ENCODE results near the gene CHTF18.
"Not testable (repeated sequence)": the region's sequence is repeated elsewhere in the genome, so short reads cannot be mapped to it uniquely, and the experiment has no call there.

CHTF18 gene

DNA sequence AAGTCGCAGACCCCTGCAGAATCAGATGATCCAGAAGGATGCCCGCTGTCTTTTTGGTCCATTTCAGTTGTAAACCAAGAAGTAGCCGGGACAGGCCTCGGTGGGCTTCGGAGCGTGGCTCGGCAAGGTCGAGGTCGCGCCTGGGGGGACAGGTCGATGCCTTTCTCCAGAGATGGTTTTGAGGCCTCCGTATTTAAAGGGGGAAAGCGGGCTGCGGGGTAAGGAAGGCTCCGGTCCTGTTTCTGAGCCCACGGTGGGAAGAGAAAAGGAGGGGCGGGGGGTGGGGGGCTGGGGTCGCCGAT, 19.6 kb downstream of the CHTF18 start:
- no peak for DNase-seq (ENCODE audit: low read depth)

DNA sequence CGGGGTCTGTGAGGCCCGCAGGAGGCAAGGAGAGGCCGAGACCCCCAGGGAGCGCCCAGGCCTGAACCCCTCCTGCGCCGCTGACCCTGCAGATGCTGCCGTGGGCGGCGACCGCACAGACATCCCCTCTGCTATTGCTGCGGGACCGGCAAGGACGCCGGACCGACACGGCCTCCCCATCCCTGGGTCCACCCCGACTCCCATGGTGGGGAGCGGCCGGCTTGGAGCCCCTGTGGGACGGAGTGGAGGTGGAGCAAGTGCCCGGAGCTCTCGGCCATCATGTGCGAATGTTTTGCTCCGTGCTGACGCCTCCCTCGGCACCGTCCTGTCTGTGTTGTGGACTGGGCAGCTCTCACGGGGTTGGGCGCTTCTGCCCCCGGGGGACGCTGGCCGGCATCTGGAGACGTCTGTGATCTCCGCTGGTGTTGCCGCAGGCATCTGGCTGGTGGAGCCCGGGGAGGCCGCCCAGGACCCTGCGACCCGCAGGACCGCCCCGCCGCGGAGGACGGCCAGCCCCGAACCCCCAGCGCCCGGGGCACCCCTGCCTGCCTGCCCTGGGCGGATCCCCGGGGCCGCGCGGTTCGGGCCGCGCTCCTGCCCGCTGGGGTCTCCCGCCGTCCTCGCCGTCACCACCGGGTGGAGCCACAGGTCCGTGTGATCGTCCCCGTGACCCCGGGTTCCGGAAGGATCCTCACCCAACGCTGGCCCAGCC, 24.9 kb downstream of the CHTF18 start:
- peak; percentile 24 for DNase-seq (ENCODE audit: low read depth)

DNA sequence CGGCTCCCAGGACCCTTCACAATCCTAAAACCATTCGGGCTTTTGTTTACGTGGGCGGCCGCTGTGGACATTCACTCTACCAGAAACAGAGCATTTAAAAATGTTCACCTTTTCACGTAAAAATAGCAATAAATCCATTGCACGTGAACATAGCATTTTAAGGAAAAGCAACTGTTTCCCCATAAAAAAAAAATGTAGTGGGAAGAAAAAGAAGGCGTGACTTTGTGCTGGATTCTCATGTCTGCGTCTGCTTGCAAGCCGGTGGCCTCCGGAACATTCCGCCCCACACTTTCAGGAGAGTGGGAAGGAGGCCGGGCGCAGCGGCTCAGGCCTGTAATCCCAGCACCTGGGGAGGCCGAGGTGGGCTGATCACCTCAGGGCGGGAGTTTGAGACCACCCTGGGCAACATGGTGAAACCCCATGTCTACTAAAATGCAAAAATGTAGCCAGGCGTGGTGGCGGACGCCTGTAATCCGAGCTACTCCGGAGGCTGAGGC, 25.5 kb downstream of the CHTF18 start:
- DNase-seq (ENCODE audit: low read depth): no peak

DNA sequence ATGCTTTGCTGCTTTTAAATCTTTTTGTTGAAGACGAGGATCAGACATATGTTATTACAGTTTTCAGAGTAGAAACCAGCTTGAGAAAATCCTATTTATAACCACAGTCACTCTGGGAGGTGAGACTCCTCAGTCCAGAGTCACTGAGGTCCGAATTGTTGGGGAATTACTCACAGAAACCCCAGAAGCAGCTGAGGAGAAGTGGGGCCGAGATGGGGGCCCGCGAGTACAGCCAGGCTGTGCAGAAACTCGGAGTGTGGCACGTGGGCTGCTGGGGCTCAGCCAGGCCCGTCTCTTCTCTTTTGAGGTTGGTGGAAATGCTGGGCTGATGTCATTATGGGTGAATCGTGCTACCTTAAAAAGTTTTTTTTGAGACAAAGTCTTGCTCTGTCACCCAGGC, 26.6 kb downstream of the CHTF18 start:
- DNase-seq (ENCODE audit: low read depth): no peak

DNA sequence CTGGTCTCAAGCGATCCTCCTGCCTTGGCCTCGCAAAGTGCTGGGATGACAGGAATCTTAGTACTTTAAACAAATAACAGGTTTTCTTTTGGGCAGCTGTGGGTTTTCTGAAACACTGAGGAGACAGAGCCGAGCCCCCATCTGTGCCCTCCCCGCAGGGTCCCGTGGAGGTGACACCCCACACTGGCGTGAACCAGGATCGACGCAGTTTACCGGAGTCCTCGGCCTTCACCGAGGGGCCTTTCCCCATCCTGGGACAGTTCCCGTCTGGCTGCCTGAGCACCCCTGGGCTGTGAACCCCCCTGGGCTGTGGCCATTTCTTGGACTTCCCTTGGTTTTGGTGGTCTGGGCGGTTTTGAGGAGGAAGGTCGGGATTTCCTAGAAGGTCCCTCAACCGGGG, 27.4 kb downstream of the CHTF18 start:
- no peak for DNase-seq (ENCODE audit: low read depth)

DNA sequence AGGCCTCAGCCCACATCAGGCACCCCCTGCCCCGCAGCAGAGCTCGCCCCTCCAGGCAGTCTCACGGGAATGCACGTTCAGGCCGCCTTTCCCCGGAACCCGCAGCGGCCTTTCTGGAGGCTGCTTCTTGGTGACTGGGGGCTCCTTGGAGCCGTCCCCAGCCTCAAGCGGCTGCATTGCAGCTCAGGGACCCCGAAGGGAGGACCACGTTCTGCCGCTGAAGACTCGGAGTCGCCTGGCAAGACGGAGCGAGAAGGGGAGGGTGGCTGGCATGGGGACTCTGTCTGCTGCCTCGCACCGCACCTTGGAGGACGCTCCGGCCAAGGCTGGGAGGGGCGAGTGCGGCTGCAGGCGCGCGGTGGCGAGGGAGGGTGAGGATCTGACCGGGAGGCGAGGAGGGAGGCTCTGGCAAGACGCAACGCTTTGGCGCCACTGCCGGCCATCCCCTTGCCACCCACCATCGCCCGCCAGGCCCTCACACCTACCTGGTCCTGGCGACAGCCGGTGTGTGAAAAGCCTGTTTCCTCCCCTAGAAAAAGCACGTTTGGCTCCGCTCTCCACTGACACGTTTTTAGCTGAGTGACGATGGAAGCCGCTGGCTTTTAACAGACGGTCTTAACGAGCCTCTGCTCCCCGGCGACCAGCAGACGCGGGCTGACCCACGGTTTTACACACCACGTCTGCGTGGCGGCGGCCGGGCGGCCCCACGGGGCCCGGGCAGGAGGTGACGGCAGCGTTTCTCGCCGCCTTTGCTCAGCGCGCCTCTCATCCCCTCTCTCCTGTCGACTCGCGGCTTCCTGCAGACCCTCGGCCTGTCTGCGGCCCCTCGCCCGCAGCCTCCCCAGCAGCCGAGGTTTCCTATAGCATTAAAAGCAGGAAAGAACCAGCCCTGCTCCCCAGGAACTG, 28.8 kb downstream of the CHTF18 start:
- DNase-seq (ENCODE audit: low read depth): no peak

DNA sequence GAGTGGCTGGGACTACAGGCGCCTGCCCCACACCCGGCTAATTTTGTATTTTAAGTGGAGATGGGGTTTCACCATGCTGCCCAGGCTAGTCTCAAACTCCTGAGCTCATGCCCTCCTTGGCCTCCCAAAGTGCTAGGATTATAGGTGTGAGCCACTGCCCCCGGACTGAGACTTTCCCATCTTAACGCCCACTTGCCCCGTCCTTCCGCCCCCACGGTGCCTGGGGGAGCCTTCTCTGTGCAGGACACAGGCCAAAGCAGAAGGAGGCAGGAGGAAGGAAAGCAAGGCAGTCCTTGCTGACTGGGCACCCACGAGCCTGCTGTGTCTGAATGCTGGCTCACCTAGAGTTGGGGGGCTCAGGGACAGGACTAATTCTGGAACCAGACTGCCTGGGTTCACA, 29.7 kb downstream of the CHTF18 start:
- no peak for DNase-seq (ENCODE audit: low read depth)

DNA sequence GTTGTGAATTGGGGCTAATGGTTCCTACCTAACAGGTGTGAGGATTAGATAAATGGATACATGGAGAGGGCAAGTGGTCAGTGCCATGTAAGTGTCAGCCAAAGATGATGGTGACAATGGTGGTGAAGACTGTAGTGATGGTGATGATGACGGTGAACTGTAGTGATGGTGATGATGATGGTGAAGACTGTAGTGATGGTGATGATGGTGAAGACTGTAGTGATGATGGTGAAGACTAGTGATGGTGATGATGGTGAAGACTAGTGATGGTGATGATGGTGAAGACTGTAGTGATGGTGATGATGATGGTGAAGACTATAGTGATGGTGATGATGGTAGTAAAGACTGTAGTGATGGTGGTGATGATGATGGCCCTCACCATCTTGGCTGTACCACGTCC, 30.2 kb downstream of the CHTF18 start:
- DNase-seq (ENCODE audit: low read depth): no peak

DNA sequence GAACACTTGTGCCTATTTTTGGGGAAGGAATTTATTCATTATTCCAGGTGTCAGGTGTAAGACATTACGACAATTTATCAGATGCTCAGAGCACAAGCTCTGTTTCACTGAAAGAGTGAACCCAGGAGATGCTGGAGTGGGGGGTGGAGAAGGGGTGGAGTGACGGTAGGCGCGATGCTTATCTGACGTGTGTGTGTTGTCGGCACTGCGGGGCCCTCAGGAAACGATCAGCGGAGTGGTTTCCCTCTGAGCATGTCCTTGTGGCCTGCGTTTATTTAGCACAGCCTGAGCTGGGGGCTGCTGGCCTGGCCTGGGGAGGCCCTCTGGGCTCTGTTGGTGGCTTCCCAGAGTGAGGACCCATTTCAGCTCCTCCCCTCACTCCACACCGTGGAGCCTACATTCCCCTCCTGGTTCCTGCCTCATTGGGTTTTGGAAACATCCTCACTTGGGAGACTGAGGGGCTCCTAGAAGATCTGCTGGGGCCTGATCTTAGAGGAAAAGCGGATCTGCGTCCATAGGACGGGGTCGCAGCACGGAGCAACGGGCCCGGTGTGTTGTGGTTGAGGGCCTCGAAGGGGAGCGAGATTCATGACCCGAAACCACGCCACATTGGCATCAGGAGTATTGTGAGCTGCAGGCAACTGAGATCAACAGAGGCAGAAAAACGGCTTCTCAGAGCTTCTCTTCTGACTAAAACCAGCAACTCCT, 31.1 kb downstream of the CHTF18 start:
- no peak for DNase-seq (ENCODE audit: low read depth)

DNA sequence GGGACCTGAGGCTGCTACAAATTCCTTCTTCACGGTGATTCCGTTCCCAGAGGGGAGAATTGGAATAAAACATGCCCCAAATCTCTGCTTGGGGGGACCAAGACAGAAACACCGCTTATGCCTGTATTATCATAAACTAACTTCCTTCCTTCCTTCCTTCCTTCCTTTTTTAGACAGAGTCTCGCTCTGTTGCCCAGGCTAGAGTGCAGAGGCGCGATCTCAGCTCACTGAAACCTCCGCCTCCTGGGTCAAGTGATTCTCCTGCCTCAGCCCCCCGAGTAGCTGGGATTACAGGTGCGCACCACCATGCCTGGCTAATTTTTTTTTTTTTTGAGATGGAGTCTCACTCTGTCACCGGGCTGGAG, 31.6 kb downstream of the CHTF18 start:
- not testable (repeated sequence) for DNase-seq (ENCODE audit: low read depth)

DNA sequence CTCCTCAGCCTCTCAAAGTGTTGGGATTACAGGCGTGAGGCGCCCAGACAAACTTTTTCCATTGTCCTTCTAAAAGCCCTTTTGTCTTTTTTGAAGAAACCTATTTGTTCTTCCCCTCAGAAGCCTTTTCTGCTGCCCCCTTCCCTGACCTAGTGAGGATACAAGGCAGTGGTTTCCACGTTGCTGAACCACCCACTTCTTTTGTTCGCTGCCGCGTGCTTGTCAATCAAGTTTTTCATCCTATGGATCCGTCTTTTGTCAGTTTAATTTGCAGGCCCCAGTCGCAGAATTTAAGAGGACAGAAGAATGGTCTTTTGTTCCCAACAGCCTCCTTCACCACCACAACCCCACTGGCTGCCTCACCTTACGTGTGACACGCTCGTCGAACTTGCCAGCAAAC, 32.3 kb downstream of the CHTF18 start:
- DNase-seq (ENCODE audit: low read depth): no peak

DNA sequence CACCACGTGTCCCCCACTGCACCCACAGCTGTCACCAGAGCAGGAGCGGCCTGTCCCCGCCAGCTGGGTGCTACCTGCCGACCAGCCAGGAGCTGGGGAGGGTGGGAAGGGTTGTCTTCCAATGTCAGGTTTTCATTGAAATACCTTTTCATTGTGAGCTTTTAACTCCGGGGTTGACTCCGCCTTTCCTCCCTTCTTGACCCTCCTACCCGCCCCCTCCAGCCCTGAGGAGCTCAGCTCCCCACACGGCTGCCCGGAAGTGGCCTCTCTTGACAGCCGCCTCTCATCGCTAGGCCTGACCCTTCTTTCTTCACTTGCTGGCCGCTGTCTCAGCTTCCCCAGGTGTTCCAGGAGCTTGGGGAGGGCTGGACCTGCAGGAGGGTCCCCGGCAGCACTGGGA, 33.3 kb downstream of the CHTF18 start:
- no peak for DNase-seq (ENCODE audit: low read depth)

DNA sequence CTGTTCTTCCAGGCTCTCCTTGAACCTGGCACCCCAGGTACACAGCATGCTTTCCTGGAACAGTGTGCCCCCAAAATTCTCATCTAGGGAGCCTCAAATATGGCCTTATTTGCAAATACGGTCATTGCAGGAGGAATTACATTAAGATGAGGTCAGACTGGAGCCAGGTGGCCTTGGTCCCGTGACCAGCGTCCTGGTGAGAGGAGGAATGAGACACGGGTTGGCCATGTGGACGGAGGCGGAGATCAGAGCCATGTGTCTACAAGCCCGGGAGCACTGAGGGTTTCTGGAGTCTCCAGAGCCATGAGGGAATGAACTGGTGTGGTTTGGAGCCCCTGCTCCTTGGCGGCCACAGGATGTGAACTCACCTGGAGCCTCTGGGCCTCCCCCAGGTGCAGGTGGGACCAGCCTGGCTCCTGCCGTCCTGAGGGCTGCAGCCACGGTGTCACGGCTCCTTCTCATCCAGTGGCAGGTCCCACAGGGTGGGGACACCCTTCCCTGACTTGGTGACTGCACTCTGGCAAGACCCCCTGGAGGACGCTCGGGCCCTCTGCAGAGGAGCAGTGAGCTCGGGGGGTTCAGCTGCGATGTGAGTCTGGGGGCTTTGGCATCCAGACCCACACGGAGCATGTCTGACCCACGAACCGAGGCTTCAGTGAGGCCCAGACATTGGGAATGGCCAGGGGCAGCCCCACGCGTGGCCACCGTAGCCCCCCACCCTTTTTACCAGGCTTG, 33.9 kb downstream of the CHTF18 start:
- no peak for DNase-seq (ENCODE audit: low read depth)

DNA sequence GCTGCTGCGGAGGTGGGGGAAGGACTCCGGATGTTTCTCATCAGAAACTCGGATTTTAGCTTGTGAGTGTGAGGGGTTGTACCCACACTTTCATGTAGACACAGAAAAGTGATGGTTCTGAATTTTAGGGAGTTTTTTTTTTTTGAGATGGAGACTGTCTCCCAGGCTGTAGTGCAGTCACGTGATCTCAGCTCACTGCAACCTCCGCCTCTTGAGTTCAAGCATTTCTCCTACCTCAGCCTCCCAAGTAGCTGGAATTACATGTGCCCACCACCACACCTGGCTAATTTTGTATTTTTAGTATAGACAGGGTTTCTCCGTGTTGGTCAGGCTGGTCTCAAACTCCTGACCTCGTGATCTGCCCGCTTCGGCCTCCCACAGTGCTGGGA, 34.5 kb downstream of the CHTF18 start:
- DNase-seq (ENCODE audit: low read depth): no peak

DNA sequence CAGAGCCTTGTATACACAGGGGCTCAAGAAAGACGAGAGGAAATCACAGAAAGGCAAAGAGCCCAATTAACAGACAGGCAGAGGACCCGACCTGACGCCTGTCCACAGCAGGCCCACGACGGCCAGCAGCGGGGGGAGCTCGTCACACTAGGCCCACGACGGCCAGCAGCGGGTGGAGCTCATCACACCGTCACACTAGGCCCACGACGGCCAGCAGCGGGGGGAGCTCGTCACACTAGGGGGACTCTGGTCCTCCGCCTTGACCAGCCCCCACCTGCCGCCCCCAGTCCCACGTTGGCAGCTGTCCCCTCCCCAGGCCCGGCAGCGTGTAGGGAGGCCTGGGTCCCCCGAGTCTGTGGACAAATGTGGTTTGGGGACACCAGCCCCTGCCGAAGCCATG, 35.8 kb downstream of the CHTF18 start:
- no peak for DNase-seq (ENCODE audit: low read depth)

DNA sequence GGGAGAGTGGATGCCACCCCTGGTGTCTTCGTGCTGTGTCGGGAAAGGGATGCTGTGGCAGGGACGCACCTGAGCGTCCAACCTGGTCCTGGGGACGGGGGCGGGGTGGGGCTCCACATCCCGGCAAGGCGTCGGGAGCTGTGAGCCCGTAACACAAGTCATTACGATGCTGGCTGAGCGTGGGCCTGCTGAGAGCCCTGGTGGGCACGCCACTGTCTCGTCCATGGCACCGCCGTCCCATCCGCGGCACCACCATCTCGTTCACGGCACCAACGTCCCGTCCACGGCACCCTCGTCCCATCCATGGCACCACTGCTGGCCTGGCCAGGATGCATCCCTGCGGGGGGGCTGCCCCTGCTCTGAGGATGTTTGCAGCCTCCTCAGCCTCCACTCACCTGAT, 36.2 kb downstream of the CHTF18 start:
- no peak for DNase-seq (ENCODE audit: low read depth)

DNA sequence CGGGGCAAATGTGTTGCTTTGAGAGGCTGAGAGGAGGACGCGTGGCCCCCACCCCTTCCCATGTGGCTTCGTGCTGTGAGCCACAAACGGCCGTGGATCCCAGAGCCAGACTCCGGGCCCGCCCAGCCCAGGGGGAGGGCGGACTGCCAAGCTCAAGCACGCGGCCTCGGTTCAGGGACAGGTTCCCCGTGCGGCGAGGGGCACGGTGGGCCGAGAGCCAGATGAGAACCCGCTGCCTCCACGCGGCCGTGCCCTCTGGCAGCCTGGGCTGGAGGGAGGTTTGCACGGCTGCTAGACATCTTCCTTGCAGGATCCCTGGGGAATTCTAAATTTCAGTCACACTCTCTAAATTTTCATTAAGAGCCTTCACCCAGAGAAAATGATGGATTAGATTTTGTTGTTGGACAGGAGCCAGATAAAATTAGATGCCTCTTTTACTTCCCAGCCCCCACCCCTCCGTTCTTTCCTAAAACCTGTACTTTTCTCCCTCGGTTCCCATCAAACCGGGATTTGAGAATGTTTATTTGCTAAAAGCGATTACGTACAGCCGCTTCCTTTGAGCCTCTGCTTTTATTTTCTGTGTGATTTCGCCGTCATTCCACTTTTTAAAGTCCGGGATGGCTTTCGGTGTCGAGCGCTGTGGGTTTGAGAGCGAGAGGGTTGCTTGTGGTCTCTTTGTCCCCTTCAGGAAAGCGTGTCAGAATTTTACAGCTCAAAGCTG, 37.1 kb downstream of the CHTF18 start:
- DNase-seq (ENCODE audit: low read depth): no peak

DNA sequence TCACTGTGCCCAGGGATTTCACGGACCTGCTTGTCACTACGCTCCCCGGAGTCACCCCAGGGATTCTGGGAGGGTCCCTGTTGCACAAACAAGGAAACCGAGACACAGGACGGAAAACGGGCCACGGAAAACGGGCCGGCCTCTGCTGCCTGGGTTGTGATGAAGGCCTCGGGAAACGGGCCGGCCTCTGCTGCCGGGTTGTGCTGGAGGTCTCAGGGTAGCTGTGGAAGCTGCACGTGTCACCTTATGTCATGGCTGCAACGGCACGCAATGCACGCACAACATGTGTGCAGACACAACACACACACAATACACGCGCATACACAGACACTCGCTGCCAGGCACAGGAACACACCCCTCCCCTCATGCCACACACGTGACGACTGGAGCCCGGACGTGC, 39.1 kb downstream of the CHTF18 start:
- no peak for DNase-seq (ENCODE audit: low read depth)

DNA sequence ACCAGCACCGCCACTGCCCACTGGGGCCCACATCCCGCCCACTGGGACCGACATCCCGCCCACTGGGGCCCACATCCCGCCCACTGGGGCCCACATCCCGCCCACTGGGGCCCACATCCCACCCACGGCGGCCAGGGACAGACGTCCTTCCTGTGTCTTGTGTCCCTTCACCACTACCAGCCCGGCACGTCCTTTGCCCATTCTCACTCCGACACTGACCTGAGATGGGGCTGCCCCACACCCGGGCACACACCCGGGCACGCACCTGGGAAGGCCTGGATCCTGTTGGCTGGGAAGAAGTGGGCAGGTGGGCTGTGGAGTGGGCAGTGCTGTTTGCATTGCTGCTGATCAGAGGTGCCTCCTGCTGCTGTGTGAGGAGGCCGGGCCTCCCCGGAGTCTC, 40.5 kb downstream of the CHTF18 start:
- DNase-seq (ENCODE audit: low read depth): no peak

DNA sequence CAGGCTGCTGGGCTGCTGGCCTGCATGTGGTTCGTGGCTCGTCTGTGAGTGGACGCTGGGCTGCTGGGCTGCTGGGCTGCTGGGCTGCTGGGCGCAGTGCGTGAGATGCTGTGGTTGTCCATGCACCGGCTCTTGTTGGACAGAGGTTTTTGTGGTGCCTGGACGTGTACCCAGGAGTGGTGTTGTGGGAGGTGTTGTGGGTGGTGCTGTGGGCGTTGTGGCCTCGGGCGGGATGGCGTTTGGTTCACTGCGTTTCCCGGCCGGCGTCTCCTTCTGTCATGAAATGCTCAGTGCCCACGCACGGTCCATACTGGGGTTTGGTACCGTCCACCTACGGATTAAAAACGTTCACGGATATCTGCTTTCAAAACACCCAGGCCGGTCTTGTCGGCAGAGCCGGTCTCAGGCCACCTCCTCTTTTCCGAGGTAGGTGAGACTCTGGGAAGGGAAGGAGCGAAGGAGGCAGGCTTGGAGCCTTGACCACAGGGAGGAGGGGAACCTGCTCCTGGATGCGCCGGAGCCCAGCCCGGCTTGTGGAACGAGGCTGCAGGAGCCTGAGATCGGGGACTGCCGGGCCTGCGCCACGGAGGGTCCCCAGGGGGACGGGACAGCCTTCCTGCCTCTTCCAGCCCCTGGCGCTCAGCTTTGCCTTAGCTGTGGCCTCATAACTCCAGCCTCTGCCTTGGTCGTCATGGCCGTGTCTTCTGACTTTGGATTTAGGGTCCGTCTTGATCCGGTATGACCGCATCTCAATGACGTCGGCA, 41.9 kb downstream of the CHTF18 start:
- no peak for DNase-seq (ENCODE audit: low read depth)
